GM12878 (cell line): ENCODE measurements around the gene PLSCR4. TPM values are rescaled to one million over a fixed set of nuclear protein-coding genes. Genes with fewer than 3 reads are reported as not detected.

Experiments used
- ATAC-seq: fragments of 200-7000 bp; cut with Tn5 transposase; 3 replicates; pipeline ENCODE4 v1.9.1; 2020; ENCODE audit warnings: mild to moderate bottlenecking, moderate library complexity
- BruUV-seq: library from RNA; stranded (reverse); fragments of 400-500 nt; replicated peaks from 2 replicates; lab custom pipeline; 2021; lab: Mats Ljungman, UMichigan
- CTCF ChIA-PET: fragments of 300-600 bp; sonication (Branson Sonifier 250); formaldehyde crosslinking; extraction: SDS; loops from one replicate; lab custom pipeline; 2021; ENCODE audit warnings: inconsistent platforms; lab: Yijun Ruan, JAX
- POLR2A ChIA-PET: fragments of 350-600 bp; formaldehyde crosslinking; extraction: SDS; loops from one replicate; lab custom pipeline; 2021; ENCODE audit warnings: inconsistent platforms; lab: Charles Lee
- RAD21 ChIA-PET: fragments of 300-600 bp; sonication (Branson Sonifier 250); formaldehyde crosslinking; loops from one replicate; lab custom pipeline; 2023; ENCODE audit warnings: antibody characterized with exemption; ENCODE audit not compliant: unreplicated experiment; lab: Charles Lee
- SMC1A ChIA-PET: fragments of 300-600 bp; sonication (Branson Sonifier 250); formaldehyde crosslinking; loops from one replicate; lab custom pipeline; 2023; ENCODE audit not compliant: unreplicated experiment, uncharacterized antibody; lab: Charles Lee
- DNase-seq: peaks from one replicate; pipeline ENCODE4 v3.0.0-alpha.2; 2011; ENCODE audit warnings: low read depth, low spot score
- FAIRE-seq: peaks from 3 replicates; lab custom pipeline; 2011; peaks lifted over from hg19 to GRCh38; lab: Jason Lieb, UNC
- H2AFZ ChIP-seq: 2 replicates; pipeline ENCODE4 v1.6.0; 2011; ENCODE audit warnings: low read depth, low read length, control low read depth; ENCODE audit not compliant: control insufficient read depth
- H3K27ac ChIP-seq: 2 replicates; pipeline ENCODE4 v1.5.1; 2011; ENCODE audit warnings: control low read depth; ENCODE audit not compliant: control insufficient read depth, insufficient read depth
- H3K27me3 ChIP-seq, 2 experiments: replicated peaks in 1 of 2; 2 replicates each; pipeline versions ENCODE4 v1.6.0 to v1.6.1; 2011; ENCODE audit warnings: low read length in 1 of 2; ENCODE audit not compliant: control insufficient read depth in 2 of 2, insufficient read depth in 2 of 2
- H3K36me3 ChIP-seq, 2 experiments: 2 replicates each; pipeline ENCODE4 v1.5.1; 2011; ENCODE audit warnings: low read length in 1 of 2; ENCODE audit not compliant: control insufficient read depth in 2 of 2, insufficient read depth in 2 of 2
- H3K4me1 ChIP-seq: 2 replicates; pipeline ENCODE4 v1.6.1; 2011; ENCODE audit warnings: mild to moderate bottlenecking, low read length, moderate library complexity, mixed read lengths; ENCODE audit not compliant: control insufficient read depth, insufficient read depth
- H3K4me2 ChIP-seq: 2 replicates; pipeline ENCODE4 v1.6.0; 2011; ENCODE audit warnings: control low read depth; ENCODE audit not compliant: control insufficient read depth, insufficient read depth
- H3K4me3 ChIP-seq: fragments of 200-600 bp; sonication (generic); 2 replicates; pipeline ENCODE4 v1.5.1; 2016
- H3K79me2 ChIP-seq: 2 replicates; pipeline ENCODE4 v1.6.0; 2011; ENCODE audit warnings: low read length; ENCODE audit not compliant: control insufficient read depth, insufficient read depth
- H3K9ac ChIP-seq: 2 replicates; pipeline ENCODE4 v1.8.0; 2011; ENCODE audit warnings: low read length, control low read depth, mixed read lengths; ENCODE audit not compliant: control insufficient read depth, insufficient read depth
- H3K9me3 ChIP-seq: replicated peaks from 3 replicates; pipeline ENCODE4 v1.5.1; 2011; ENCODE audit warnings: mild to moderate bottlenecking, low read length; ENCODE audit not compliant: control insufficient read depth, insufficient read depth
- H4K20me1 ChIP-seq: 2 replicates; pipeline ENCODE4 v1.6.0; 2011; ENCODE audit not compliant: control insufficient read depth, insufficient read depth
- CBX5 ChIP-seq: sonication (generic); IDR thresholded peaks from 2 replicates; pipeline ENCODE4 v1.6.1; 2016; ENCODE audit warnings: low read depth, moderate library complexity, mild to moderate bottlenecking, inconsistent platforms
- CUX1 ChIP-seq: IDR thresholded peaks from 2 replicates; pipeline ENCODE4 v1.6.1; 2012; ENCODE audit warnings: improper control_type of control experiment, low read depth, low read length; ENCODE audit not compliant: insufficient replicate concordance
- MYB ChIP-seq: fragments of 150-350 bp; IDR thresholded peaks from 2 replicates; pipeline ENCODE4 v1.6.1; 2014; ENCODE audit warnings: mild to moderate bottlenecking, low read depth, low read length, borderline replicate concordance
- TCF12 ChIP-seq: IDR thresholded peaks from 2 replicates; pipeline ENCODE4 v1.6.1; 2011; ENCODE audit warnings: low read depth, mild to moderate bottlenecking, low read length
- YBX1 ChIP-seq: fragments of 450-650 bp; IDR thresholded peaks from 2 replicates; pipeline ENCODE4 v1.6.1; 2016; ENCODE audit warnings: antibody characterized with exemption
- WGBS: methylation state at CpG from one replicate; pipeline ENCODE4 v1.1.6; 2016; ENCODE audit warnings: low lambda C conversion rate; ENCODE audit not compliant: insufficient replicate concordance, insufficient coverage; ENCODE audit errors: missing lambda C conversion rate; 5-methylcytosine and 5-hydroxymethylcytosine counted together
- in situ Hi-C: fragments of 300-500 bp; cut with MboI; formaldehyde crosslinking; loops from 9 replicates; pipeline ENCODE4 v1.14.3; 2018; ENCODE audit warnings: mixed read lengths
- intact Hi-C: fragments of 100-400 bp; cut with micrococcal nuclease; formaldehyde crosslinking; loops from one replicate; pipeline ENCODE4 v1.14.2; 2022; ENCODE audit not compliant: unreplicated experiment
- polyA plus RNA-seq, 11 experiments: library from polyadenylated mRNA; depleted of rRNA in 4 of 11; unstranded in 6 of 11; stranded (reverse) in 5 of 11; fragments of >200 nt; fragmentation: Nextera tagmentation in 4 of 11; fragmentation: Illumina TruSeq in 1 of 11; extraction: Ambion mirVana in 4 of 11; extraction: Trizol in 1 of 11; gene quantifications; 1 replicate in 1 of 11; 2 replicates in 10 of 11; pipeline versions ENCODE4 v1.2.1 to v1.2.3, GENCODE V29; 2011 to 2016; ENCODE audit warnings: inconsistent platforms in 2 of 11, missing spikeins in 2 of 11, low read depth in 1 of 11
- total RNA-seq, 4 experiments: library from RNA; depleted of rRNA in 3 of 4; stranded (reverse); fragments of >200 nt in 3 of 4; fragmentation: Illumina TruSeq in 1 of 4; extraction: Trizol in 1 of 4; gene quantifications; 2 replicates each; pipeline versions ENCODE4 v1.2.1 to v1.2.3, GENCODE V29; 2013 to 2021

Gene PLSCR4
- total and polyA plus RNA-seq, 10 of the 15 experiments (the other 5 are each of a cell fraction or from before 2014, with no cell fraction given), result 0.02 TPM; not detected in 9

- ChIA-PET RAD21 (no interaction called here), CTCF (no interaction called here), POLR2A (no interaction called here), SMC1A (no interaction called here)
- intact Hi-C loops, result no loop called here
- Histone ChIP-seq H3K27ac (no peak overlapping the region), H3K4me3 (no peak overlapping the region), H3K27me3 (peaks cover 0 to 1% of the 10 kb centered on the region in 2 experiments; a peak in 1 of 4 replicates), H3K79me2 (no peaks in the 10 kb centered on the region), H3K4me1 (no peaks in the 10 kb centered on the region), H3K4me2 (no peak overlapping the region), H3K9me3 (no peaks in the 10 kb centered on the region), H3K9ac (no peak overlapping the region), H2AFZ (no peak overlapping the region), H4K20me1 (no peaks in the 10 kb centered on the region), H3K36me3 (no peaks in the 10 kb centered on the region)
- FAIRE-seq (no peak), DNase-seq (no peak), ATAC-seq (no peak)
- in situ Hi-C loops, result no loop called here
- no TSS peak for BruUV-seq
- TF ChIP-seq TCF12 (no peak), CUX1 (no peak), CBX5 (no peak), MYB (no peak), YBX1 (no peak)
- 35% methylated on average over 1 of the region's 1 CpG for WGBS
Observed at GRCh38 chr3:146247911-146248310, 3.0 kb downstream of the PLSCR4 start.
